COLO668 (cell line): ENCODE data around the gene TEDC2.

Source experiments
- DNase-seq: peaks from one replicate; lab custom pipeline; 2025; ENCODE audit not compliant: unreplicated experiment; lab: John Stamatoyannopoulos, UW

The TEDC2 gene

DNA sequence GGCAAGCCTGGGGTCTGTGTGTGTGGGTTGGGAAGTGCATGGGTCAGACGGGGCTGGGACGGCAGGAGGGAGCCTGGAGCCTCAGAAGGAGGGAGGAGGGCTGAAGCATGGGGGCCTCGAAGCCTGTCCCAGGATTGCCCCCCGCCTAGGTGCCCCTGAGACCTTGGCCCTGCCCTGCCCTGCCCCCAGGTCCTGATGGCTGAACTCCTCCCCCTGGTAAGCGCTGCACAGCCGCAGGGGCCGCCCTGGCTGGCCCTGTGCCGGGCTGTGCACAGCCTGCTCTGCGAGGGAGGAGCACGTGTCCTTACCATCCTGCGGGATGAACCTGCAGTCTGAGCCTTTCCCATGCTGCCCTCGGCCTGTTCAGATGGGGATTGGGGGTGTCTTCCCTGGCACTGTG is 4.4 kb downstream of the TEDC2 start:
- DNase-seq: no peak

DNA sequence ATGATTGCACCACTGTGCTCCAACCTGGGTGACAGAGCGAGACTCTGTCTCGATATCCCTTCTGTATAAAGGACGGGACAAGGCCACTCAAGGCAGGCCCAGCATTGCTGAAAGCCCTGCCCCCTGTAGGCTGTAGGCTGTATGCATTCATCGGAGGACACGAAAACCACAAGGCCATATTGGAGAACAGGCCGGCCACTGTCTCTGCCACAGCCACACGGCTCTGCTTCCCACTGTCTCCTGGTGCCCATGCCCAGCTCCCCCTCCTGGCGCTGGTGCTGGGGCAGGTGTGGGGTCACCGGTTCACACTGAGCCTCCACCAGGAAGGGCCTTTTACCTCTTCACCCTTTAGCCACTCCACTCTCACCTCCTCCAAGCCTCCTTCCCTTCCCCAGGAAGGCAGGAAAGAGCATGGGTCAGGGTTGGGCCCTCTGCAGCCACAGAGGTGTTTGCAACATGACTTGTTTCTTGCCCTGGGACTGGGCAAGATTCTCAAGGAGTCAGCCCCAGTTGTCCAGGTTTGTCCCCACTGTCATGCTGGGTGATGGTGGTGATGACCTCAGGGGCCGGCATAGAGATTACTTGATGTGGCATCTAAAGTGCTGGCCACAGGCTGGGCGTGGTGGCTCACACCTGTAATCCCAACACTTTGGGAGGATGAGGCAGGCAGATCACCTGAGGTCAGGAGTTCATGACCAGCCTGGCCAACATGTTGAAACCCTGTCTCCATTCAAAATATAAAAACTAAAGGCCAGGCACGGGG is 5.9 kb downstream of the TEDC2 start:
- no peak for DNase-seq

DNA sequence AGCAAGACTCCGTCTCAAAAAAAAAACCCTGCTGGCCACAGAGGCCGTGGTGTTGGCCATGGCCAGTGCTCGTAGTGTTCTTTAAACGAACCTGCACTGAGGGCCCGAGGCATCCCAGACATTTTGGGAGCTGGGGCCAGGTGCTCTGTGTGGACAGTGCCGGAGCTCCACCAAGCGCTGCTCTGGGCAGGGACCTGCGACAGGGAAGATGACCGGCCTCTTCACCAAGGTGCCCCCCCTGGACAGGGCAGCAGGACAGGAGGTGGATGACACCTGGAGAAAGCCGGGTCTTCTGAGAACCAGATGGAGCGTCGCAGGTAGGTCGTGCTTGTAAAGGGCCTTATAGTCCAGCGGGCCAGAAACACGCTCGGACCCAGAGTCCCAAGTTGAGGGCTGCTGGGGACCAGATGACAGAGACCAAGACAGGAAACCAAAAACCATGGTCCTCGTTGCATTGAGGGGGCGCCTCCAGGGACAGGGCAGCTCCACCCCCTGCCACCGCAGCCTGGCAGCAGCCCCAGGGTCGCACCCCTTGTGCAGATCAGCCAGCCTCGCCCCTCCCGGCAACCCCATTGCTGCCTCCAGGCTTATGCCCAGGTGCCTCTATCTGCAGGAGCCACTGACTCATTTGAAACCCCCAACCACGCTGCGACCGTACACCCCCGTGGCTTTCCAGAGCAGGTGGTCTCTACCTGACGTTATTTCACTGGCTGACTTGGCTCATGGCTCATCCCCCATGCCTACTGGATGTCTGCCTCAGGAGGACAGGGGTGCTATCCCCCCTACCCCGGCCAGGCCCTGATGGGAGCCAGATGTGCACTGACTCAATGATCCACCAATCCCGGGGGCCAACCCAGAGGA is 7.0 kb downstream of the TEDC2 start:
- no peak for DNase-seq

DNA sequence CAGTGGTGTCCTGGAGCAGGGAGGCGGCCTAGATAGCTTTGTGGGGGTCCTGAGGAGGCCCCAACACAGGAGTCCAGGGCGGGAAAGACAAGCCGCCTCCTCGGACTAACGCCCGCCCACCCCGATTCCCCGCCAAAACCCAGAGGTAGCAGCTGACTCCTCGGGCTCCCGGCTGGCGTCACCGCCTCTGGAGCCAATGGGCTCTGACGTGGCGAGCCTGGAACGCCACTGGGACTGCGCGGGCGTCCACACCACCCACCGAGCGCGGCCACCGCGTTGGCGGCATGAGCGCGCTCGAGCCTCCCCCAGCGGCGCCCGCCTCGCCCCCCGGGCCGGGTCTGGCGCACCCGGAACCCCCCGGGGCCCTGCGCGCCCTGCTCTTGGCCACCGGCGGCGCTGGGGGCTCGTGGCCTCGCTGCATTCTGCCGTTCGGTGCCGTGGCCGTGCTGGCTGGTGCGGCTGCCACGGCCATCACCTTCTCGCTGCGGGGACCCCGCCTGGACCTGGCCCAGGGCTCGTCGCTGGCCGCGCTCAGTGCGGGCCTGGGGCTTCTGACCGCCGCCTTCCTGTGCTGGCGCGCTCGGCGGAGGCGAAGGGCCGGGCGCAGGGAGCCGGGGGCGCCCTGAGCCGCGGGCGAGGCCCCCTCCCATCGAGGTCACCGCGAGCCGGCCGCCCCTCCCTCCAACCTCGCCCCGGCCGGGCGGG is 7.8 kb downstream of the TEDC2 start:
- peak; percentile 91 for DNase-seq

DNA sequence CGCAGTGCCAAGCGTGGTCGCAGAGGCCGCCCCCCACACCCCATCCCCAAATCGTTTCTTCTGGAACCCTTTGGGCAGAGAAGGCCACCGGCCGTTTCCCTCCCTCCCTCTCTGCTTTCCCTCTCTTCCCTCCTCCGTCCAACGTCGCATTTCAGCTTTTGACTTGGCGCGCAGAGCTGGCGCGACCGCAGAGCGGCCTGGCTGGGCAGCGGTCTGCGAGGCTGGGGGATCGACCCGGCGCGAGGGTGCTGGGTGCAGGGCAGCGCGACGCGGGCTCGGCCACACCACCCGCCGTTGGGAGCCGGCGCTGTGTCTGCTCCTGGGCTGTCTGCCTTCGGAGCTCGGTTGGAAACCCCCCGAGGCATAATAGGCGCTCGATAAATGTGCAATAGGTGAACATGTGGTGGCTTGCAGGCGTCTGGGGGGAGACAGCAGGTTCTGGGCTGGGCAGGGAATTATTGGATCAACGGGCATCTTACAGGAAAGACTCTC is 8.4 kb downstream of the TEDC2 start:
- DNase-seq: peak; percentile 76

DNA sequence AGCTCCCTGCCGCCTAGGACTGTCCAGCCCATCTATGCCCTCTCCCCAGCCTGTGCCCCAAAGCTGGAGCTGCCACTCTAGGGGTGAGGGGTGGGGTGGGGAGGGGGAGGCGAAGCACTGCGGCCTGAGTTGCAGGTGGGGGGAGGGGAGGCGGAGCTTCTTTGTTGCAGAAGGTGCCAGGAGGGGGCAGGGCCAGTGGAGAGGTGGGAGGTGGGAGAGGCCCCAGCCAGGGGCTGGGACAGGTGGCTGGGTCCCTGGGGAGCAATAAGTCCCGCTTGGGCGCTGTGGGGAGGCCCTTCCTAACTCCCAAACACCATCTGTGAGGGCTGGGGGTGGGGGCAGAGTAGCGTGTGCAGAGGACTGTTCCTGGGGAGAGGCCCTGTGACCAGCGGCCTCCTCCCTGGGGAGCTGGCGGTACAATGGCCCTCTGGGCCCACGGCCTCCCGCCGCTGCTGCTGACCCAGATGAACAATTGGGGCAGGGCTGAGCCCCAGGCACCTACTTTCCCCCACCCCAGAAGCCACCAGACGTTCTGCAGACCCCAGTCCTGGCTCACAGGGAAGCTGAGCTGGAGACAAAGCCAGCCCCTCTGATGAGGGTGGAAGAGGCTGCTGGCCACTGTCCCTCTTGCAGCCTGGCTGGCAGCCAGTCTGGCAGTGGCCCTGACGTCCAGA is 9.0 kb downstream of the TEDC2 start:
- peak; percentile 93 for DNase-seq

DNA sequence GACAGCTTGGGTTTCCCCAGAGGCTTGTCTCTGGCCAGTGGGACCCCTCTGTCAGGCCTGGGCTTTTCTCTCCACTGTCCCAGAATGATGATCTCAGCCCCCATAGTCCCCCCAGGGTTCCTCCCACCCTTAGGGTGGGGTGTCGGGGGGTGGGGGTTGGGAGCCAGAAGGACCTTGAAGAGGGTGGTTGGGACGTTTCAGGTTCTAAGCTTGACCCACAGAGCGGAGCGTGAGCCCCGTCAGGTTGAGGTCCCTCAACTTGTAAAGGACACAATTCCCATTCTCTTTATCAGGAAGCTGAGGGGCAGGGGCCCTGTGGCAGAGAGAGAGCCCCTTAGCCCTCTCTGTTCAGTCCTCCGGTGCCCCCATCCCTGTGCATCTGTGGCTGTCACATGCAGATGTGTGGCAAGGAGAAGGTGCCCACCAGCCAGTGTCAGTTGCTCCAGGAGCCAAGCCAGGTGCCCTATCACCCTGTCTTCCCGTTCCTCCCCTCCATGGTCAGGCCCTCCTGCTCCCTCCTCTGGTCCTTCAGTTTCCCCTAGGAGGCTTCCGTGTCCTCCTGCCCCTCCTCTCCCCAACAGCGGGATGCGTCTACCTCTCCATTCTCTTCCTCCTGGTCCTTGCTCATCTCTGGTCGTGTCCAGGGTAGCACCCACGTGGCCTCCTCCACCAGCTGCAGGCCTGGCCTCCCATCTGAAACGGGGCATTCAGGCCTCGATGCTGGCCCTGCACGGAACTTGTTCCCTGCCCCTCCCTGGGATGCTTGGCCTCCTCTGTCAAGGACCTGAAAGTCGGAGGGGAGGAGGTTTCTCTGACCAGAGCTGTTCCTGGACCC is 9.7 kb downstream of the TEDC2 start:
- DNase-seq: peak; percentile 21

DNA sequence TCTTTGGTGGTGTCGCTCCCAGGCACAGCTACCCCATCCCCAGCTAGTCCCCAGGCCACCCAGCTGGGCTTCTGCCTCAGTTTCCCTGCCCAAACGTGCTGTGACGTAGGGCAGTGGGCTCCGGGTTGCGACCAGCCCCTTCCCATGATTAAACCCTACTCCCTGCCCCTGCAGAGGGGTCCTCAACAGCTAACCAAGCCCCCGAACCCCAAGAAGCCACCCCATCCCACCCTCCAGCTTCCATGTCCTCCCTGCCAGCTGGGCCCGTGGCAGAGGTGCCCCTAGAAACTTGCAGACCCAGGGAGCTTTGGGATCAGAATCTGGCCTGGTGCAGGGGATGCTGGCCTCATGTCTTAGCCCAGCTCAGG is 10.3 kb downstream of the TEDC2 start:
- DNase-seq: no peak

DNA sequence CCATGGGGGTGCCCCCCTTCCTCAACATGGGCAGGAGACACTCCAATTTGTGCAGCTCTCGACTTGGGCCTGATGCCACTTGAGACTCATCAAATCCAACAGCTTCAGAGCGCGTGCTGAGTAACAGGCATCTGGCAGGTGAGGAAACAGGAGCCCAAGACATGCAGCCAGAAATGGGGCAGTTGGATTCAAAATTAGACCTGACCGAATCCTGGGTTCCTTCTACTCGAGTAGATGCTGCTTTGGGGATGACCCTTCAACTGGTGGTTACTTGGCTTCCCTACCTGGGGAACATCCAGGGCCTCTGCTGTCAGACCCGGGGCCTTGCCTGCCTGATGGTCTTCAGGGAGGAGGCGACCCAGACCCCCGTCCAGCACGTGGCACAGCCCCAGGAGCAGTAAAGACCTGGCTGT is 10.7 kb downstream of the TEDC2 start:
- peak; percentile 16 for DNase-seq

DNA sequence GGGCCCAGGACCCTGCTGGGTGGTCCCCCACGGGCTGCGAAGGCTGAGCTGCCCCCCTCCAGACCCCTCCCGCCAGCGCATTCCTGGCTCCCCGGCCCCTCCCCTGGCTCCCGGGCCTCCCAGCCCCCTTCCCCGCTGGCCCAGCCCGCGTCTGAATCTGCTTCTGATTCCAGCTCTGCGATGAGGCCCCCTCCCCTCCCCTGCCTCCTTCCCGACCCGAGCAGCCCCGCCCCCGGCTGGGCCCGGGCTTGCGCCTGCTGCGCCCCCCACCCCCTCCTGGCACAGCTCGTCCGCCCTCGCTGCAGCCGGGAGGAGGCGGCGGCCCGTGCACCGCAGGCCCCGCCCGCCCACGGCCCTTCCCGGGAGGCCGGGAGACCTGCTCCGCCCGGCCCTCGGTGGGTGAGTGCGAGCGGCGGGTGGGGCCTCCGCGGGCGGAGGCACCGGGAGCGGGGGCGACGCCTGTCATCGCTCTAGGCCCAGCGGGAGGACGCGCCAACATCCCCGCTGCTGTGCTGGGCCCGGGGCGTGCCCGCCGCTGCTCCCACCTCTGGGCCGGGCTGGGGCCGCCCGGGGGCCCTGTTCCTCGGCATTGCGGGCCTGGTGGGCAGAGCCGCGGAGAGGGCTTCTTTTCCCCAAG is 11.2 kb downstream of the TEDC2 start, which contains the start of gene NTN3:
Gene NTN3, plus strand, starts transcription at position 282 of the 637 bp plus-strand sequence. CDS start 405 bp downstream, outside the sequence.
- peak; percentile 49 for DNase-seq

DNA sequence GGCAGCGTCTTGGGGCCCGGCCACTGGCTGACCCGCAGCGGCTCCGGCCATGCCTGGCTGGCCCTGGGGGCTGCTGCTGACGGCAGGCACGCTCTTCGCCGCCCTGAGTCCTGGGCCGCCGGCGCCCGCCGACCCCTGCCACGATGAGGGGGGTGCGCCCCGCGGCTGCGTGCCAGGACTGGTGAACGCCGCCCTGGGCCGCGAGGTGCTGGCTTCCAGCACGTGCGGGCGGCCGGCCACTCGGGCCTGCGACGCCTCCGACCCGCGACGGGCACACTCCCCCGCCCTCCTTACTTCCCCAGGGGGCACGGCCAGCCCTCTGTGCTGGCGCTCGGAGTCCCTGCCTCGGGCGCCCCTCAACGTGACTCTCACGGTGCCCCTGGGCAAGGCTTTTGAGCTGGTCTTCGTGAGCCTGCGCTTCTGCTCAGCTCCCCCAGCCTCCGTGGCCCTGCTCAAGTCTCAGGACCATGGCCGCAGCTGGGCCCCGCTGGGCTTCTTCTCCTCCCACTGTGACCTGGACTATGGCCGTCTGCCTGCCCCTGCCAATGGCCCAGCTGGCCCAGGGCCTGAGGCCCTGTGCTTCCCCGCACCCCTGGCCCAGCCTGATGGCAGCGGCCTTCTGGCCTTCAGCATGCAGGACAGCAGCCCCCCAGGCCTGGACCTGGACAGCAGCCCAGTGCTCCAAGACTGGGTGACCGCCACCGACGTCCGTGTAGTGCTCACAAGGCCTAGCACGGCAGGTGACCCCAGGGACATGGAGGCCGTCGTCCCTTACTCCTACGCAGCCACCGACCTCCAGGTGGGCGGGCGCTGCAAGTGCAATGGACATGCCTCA is 12.0 kb downstream of the TEDC2 start:
- no peak for DNase-seq

DNA sequence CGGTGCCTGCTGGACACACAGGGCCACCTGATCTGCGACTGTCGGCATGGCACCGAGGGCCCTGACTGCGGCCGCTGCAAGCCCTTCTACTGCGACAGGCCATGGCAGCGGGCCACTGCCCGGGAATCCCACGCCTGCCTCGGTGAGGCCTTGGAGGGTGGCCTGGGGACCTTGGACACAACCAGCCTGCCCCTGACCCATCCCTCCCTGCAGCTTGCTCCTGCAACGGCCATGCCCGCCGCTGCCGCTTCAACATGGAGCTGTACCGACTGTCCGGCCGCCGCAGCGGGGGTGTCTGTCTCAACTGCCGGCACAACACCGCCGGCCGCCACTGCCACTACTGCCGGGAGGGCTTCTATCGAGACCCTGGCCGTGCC is 12.6 kb downstream of the TEDC2 start:
- DNase-seq: no peak

DNA sequence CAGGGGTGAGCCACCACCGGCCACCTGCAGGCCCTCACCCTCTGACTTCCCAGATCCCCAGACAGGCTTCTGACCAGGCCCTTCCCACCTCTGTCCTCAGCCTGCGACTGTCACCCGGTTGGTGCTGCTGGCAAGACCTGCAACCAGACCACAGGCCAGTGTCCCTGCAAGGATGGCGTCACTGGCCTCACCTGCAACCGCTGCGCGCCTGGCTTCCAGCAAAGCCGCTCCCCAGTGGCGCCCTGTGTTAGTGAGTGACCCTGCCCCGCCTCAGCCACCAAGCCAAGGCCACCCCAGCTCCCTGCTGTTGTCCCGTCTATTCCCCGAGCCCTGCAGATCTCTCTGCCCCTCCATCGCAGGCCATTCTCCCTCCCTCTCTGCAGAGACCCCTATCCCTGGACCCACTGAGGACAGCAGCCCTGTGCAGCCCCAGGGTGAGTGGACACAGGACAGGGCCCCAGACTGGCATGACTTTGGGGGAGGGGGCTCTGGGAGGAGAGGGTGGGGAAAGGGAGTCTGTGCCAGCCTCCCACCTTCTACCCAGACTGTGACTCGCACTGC is 13.1 kb downstream of the TEDC2 start:
- peak; percentile 13 for DNase-seq

DNA sequence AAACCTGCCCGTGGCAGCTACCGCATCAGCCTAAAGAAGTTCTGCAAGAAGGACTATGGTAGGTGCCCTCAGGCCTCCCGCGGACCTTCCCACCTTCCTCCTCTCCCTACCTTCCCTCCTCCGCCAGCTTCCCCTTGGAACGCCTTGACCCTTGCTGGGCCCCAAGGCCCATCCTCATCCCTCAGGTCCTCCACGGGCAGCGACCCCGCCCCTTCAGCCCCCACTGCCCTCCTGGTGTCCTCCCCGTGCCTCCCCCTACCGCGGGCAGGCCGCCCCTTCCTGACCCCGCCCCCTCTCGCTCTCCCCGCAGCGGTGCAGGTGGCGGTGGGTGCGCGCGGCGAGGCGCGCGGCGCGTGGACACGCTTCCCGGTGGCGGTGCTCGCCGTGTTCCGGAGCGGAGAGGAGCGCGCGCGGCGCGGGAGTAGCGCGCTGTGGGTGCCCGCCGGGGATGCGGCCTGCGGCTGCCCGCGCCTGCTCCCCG is 13.6 kb downstream of the TEDC2 start:
- DNase-seq: peak; percentile 54

DNA sequence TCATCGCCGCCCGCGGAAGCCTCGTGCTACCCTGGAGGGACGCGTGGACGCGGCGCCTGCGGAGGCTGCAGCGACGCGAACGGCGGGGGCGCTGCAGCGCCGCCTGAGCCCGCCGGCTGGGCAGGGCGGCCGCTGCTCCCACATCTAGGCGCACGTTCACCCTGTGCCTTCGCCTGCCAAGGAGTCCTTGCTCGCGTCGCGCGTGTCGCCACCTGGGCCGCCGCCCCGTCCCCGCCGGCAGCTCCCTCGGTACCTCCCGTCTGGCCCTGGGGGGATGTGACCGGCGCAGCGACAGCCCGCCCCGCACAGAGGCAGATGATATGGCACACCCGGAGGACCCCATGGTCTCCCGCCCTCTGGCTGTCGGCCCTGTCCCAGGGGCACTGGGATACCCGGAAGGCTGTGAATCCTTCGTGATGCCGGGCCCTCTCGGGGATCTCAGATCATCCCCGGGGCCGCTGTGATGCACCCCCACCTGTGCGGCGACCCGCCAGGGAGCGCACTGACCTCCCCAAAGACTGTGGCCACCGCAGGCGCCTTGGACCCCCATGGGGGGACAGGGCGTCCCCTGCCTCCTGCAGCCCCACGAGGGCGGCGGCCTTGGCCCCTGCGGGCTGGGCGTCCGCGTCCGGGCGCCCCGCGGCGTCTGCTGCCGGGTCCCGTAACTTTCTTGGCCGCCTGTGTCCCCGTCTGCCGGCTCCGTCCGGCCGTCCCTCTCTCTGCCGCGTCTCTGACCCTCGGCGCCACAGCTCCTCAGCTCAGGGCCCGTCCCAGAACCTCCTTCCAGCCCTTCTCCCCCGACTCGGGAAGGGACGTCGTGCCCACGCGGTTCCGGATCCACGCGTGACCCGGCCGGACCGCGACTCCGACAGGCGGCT is 14.3 kb downstream of the TEDC2 start:
- peak; percentile 74 for DNase-seq

DNA sequence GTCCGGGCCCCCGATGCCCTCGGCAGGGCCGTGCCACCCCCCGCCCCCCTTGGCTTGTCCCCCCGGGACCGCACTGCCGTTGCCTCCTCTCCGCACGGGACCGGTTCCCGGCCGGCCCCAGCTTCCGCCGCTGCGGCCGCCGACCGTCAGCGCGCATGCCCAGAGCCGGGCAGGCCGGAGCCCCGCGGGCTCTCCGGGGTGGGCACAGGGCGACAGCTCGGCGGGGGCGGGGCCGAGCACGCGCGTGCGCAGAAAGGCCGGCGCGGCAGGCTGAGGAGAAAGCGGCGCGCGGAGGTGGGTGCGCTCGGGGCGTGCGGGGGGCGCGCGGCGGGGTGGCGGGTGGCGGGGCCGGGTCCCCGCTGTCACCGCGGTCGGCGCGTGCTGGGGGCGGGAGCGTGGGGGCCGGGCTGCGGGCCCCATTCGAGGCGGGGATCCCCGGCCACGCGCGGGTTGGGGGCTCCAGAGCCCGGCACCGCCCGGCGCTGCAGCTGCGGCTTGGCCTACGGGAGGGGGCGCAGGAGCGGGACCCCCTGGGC is 15.0 kb downstream of the TEDC2 start, which contains the start of gene TBC1D24:
Gene TBC1D24, plus strand, starts transcription at position 251 of the 536 bp plus-strand sequence. CDS start 21,022 bp downstream, outside the sequence.
- peak; percentile 91 for DNase-seq
